Measurements from ENCODE around the gene OR1D5. TPM values are rescaled to one million over a fixed set of nuclear protein-coding genes. Genes with fewer than 3 reads are reported as not detected.

The OR1D5 gene
- total and polyA plus RNA-seq, 2 experiments from 2014 or later: not detected

GRCh38 chr17:3049705-3050295 lies 13.6 kb downstream of the OR1D5 start:
- Histone ChIP-seq H3K79me2 (no peaks in the 10 kb centered on the region), H3K4me3 (peak overlapping the region; percentile 59), H4K20me1 (ENCODE audit: insufficient read depth, poor library complexity, severe bottlenecking) (no peaks in the 10 kb centered on the region), H3K9me2 (replicated peaks; ENCODE audit: insufficient read depth) (no peaks in the 10 kb centered on the region), H3K9me3 (ENCODE audit: low read depth) (no peaks in the 10 kb centered on the region), H3K4me2 (peak overlapping the region; percentile 80), H3K27me3 (no peaks in the 10 kb centered on the region), H3K4me1 (ENCODE audit: insufficient read depth) (peaks cover 5% of the 10 kb centered on the region), H3K27ac (no peak overlapping the region), H2AFZ (peak overlapping the region; percentile 87), H3K36me3 (replicated peaks; ENCODE audit: insufficient read depth, low read depth) (no peaks in the 10 kb centered on the region)
- 91% methylated on average over 8 of the region's 8 CpGs for WGBS (ENCODE audit: low lambda C conversion rate, missing lambda C conversion rate)
- no peak for DNase-seq (ENCODE audit: low spot score)
- no peak for TF ChIP-seq EZH2phosphoT487 (IDR thresholded peaks at IDR 0.05; ENCODE audit: low read depth, severe bottlenecking, unreplicated experiment)
- no peak for TF ChIP-seq EZH2 (IDR thresholded peaks at IDR 0.05; ENCODE audit: borderline replicate concordance)

GRCh38 chr17:3048727-3049471 lies 14.5 kb downstream of the OR1D5 start:
- Histone ChIP-seq H3K4me2 (peak overlapping the region; percentile 80), H2AFZ (peak overlapping the region; percentile 87), H3K9me2 (replicated peaks; ENCODE audit: insufficient read depth) (no peaks in the 10 kb centered on the region), H3K4me1 (ENCODE audit: insufficient read depth) (peaks cover 5% of the 10 kb centered on the region), H3K27me3 (no peaks in the 10 kb centered on the region), H3K4me3 (peak overlapping the region; percentile 59), H4K20me1 (ENCODE audit: insufficient read depth, poor library complexity, severe bottlenecking) (no peaks in the 10 kb centered on the region), H3K27ac (peak overlapping the region; percentile 65), H3K36me3 (replicated peaks; ENCODE audit: insufficient read depth, low read depth) (no peaks in the 10 kb centered on the region), H3K79me2 (no peaks in the 10 kb centered on the region), H3K9me3 (ENCODE audit: low read depth) (no peaks in the 10 kb centered on the region)
- TF ChIP-seq EZH2 (IDR thresholded peaks at IDR 0.05; ENCODE audit: borderline replicate concordance) (no peak), EZH2phosphoT487 (IDR thresholded peaks at IDR 0.05; ENCODE audit: low read depth, severe bottlenecking, unreplicated experiment) (no peak)
- TF ChIP-seq, protein P1, sequence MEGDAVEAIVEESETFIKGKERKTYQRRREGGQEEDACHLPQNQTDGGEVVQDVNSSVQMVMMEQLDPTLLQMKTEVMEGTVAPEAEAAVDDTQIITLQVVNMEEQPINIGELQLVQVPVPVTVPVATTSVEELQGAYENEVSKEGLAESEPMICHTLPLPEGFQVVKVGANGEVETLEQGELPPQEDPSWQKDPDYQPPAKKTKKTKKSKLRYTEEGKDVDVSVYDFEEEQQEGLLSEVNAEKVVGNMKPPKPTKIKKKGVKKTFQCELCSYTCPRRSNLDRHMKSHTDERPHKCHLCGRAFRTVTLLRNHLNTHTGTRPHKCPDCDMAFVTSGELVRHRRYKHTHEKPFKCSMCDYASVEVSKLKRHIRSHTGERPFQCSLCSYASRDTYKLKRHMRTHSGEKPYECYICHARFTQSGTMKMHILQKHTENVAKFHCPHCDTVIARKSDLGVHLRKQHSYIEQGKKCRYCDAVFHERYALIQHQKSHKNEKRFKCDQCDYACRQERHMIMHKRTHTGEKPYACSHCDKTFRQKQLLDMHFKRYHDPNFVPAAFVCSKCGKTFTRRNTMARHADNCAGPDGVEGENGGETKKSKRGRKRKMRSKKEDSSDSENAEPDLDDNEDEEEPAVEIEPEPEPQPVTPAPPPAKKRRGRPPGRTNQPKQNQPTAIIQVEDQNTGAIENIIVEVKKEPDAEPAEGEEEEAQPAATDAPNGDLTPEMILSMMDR (IDR thresholded peaks at IDR 0.05; ENCODE audit: poor library complexity): peak; percentile 87
- WGBS (ENCODE audit: low lambda C conversion rate, missing lambda C conversion rate): 4% methylated on average over 50 of the region's 50 CpGs
- peak; percentile 97 for DNase-seq (ENCODE audit: low spot score)

GRCh38 chr17:3046753-3047152 lies 16.7 kb downstream of the OR1D5 start:
- no peaks in the 10 kb centered on the region for H3K27me3 ChIP-seq
- 86% methylated on average over 3 of the region's 3 CpGs for WGBS (ENCODE audit: low lambda C conversion rate, missing lambda C conversion rate)
- H3K27ac ChIP-seq: no peak overlapping the region
- H3K36me3 ChIP-seq (replicated peaks; ENCODE audit: insufficient read depth, low read depth): no peaks in the 10 kb centered on the region
- no peak overlapping the region for H3K4me3 ChIP-seq
- no peak for DNase-seq (ENCODE audit: low spot score)
- H3K9me2 ChIP-seq (replicated peaks; ENCODE audit: insufficient read depth): no peaks in the 10 kb centered on the region
- H3K4me2 ChIP-seq: no peak overlapping the region
- H4K20me1 ChIP-seq (ENCODE audit: insufficient read depth, poor library complexity, severe bottlenecking): no peaks in the 10 kb centered on the region
- TF ChIP-seq EZH2phosphoT487 (IDR thresholded peaks at IDR 0.05; ENCODE audit: low read depth, severe bottlenecking, unreplicated experiment): no peak
- TF ChIP-seq, protein P1 (IDR thresholded peaks at IDR 0.05; ENCODE audit: poor library complexity): no peak
- no peak for TF ChIP-seq EZH2 (IDR thresholded peaks at IDR 0.05; ENCODE audit: borderline replicate concordance)
- H2AFZ ChIP-seq: no peak overlapping the region
- H3K9me3 ChIP-seq (ENCODE audit: low read depth): no peaks in the 10 kb centered on the region
- H3K79me2 ChIP-seq: no peaks in the 10 kb centered on the region
- H3K4me1 ChIP-seq (ENCODE audit: insufficient read depth): peaks cover 5% of the 10 kb centered on the region

- H3K4me2 ChIP-seq: no peak overlapping the region
- TF ChIP-seq, protein P1 (IDR thresholded peaks at IDR 0.05; ENCODE audit: poor library complexity): no peak
- no peak for TF ChIP-seq EZH2phosphoT487 (IDR thresholded peaks at IDR 0.05; ENCODE audit: low read depth, severe bottlenecking, unreplicated experiment)
- TF ChIP-seq EZH2 (IDR thresholded peaks at IDR 0.05; ENCODE audit: borderline replicate concordance): no peak
- no peak overlapping the region for H2AFZ ChIP-seq
- no peaks in the 10 kb centered on the region for H3K79me2 ChIP-seq
- no peaks in the 10 kb centered on the region for H3K4me1 ChIP-seq (ENCODE audit: insufficient read depth)
- H3K9me2 ChIP-seq (replicated peaks; ENCODE audit: insufficient read depth): no peaks in the 10 kb centered on the region
- H3K36me3 ChIP-seq (replicated peaks; ENCODE audit: insufficient read depth, low read depth): no peaks in the 10 kb centered on the region
- no peak overlapping the region for H3K4me3 ChIP-seq
- H3K27ac ChIP-seq: no peak overlapping the region
- H3K27me3 ChIP-seq: no peaks in the 10 kb centered on the region
- DNase-seq (ENCODE audit: low spot score): no peak
- 56% methylated on average over 11 of the region's 11 CpGs for WGBS (ENCODE audit: low lambda C conversion rate, missing lambda C conversion rate)
- H3K9me3 ChIP-seq (ENCODE audit: low read depth): no peaks in the 10 kb centered on the region
- no peaks in the 10 kb centered on the region for H4K20me1 ChIP-seq (ENCODE audit: insufficient read depth, poor library complexity, severe bottlenecking)
Measured at GRCh38 chr17:3043737-3044365, 19.6 kb downstream of the OR1D5 start.
